Prostate gland (tissue), 2 donors: ENCODE measurements around the gene FGFBP1. TPM values are rescaled to one million over a fixed set of nuclear protein-coding genes. Genes with fewer than 3 reads are reported as not detected.

Source experiments
- DNase-seq: peaks from one replicate; pipeline ENCODE4 v3.0.0-alpha.2; 2019; ENCODE audit warnings: low spot score
- H3K27ac ChIP-seq, 2 donors: fragments of 200-600 bp; sonication (generic); 2 replicates each; pipeline ENCODE4 v1.5.1; 2017 to 2019
- H3K27me3 ChIP-seq: fragments of 200-600 bp; sonication (generic); replicated peaks from 2 replicates; pipeline ENCODE4 v1.5.1; 2019; ENCODE audit not compliant: insufficient read depth
- H3K36me3 ChIP-seq, 2 donors: fragments of 200-600 bp; sonication (generic); 1 replicate in 1 of 2; 2 replicates in 1 of 2; pipeline versions ENCODE4 v1.5.1 to v1.8.1; 2017 to 2019
- H3K4me1 ChIP-seq: fragments of 200-600 bp; sonication (generic); replicated peaks from 2 replicates; pipeline ENCODE4 v1.5.1; 2019
- H3K4me3 ChIP-seq, 2 donors: fragments of 200-600 bp; sonication (generic); 2 replicates each; pipeline ENCODE4 v1.5.1; 2017 to 2019
- H3K9me3 ChIP-seq: fragments of 200-600 bp; sonication (generic); 2 replicates; pipeline ENCODE4 v1.5.1; 2017
- POLR2A ChIP-seq: fragments of 450-650 bp; IDR thresholded peaks from one replicate; pipeline ENCODE4 v1.6.1; 2016; ENCODE audit warnings: antibody characterized with exemption, mild to moderate bottlenecking
- POLR2AphosphoS5 ChIP-seq: sonication (generic); formaldehyde crosslinking; IDR thresholded peaks from one replicate; pipeline ENCODE4 v1.6.1; 2017; ENCODE audit warnings: antibody characterized with exemption
- WGBS: methylation state at CpG from one replicate; pipeline ENCODE4 v1.1.5; 2018; 5-methylcytosine and 5-hydroxymethylcytosine counted together
- intact Hi-C: fragments of 100-400 bp; cut with DNase I; formaldehyde crosslinking; loops from one replicate; pipeline ENCODE4 v1.14.2; 2022
- total RNA-seq, 2 donors: library from RNA; depleted of rRNA; stranded (reverse); fragments of >200 nt; gene quantifications; one replicate each; pipeline ENCODE4 v1.1.0, GENCODE V29; 2016
- TF ChIP-seq, protein P1 (sequence below), 4 experiments: fragments of 200-600 bp in 2 of 4; fragments of 450-650 bp in 2 of 4; sonication (generic) in 2 of 4; IDR thresholded peaks; 1 replicate in 3 of 4; 2 replicates in 1 of 4; pipeline ENCODE4 v1.5.1; 2016 to 2019; ENCODE audit warnings: antibody characterized with exemption in 4 of 4, mild to moderate bottlenecking in 2 of 4, moderate library complexity in 2 of 4

Gene FGFBP1
- total RNA-seq, 2 donors from 2014 or later = 1.1 to 1.4 TPM

- Histone ChIP-seq H3K27ac (no peak overlapping the region), H3K36me3 (no peaks in the 10 kb centered on the region), H3K27me3 (no peaks in the 10 kb centered on the region), H3K4me1 (no peaks in the 10 kb centered on the region), H3K9me3 (no peaks in the 10 kb centered on the region), H3K4me3 (no peak overlapping the region)
- intact Hi-C loops = no loop called here
- DNase-seq = no peak
- 82% methylated on average over 3 of the region's 3 CpGs for WGBS
- TF ChIP-seq, protein P1, sequence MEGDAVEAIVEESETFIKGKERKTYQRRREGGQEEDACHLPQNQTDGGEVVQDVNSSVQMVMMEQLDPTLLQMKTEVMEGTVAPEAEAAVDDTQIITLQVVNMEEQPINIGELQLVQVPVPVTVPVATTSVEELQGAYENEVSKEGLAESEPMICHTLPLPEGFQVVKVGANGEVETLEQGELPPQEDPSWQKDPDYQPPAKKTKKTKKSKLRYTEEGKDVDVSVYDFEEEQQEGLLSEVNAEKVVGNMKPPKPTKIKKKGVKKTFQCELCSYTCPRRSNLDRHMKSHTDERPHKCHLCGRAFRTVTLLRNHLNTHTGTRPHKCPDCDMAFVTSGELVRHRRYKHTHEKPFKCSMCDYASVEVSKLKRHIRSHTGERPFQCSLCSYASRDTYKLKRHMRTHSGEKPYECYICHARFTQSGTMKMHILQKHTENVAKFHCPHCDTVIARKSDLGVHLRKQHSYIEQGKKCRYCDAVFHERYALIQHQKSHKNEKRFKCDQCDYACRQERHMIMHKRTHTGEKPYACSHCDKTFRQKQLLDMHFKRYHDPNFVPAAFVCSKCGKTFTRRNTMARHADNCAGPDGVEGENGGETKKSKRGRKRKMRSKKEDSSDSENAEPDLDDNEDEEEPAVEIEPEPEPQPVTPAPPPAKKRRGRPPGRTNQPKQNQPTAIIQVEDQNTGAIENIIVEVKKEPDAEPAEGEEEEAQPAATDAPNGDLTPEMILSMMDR (IDR thresholded peaks at IDR 0.05) = no peak
- TF ChIP-seq POLR2AphosphoS5 (no peak), POLR2A (no peak)
These were observed 37.5 kb downstream of the FGFBP1 start for GRCh38 chr4:15901007-15901406.

DNA sequence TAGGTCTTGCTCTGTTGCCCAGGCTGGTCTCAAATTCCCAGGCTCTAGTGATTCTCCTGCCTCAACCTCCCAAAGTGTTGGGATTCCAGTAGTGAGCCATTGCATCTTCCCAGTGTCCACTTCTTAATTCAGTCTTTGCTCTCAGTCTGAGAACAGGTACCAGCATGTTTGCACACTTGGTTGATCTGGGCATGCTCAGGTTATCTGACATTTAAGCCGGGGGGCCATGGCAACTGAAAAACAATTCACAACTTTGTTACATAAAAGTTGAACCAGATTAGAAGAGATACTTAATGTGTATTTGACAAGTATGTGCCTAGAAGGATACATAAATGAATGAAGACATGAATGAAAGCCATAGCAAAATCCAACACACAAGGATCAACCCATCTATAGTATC lies 39.0 kb downstream of the FGFBP1 start:
- WGBS = 100% methylated on average over 1 of the region's 1 CpG
- TF ChIP-seq POLR2AphosphoS5 = no peak
- TF ChIP-seq, protein P1 (IDR thresholded peaks at IDR 0.05) = no peak
- no peak for TF ChIP-seq POLR2A
- intact Hi-C loops = no loop called here
- Histone ChIP-seq H3K9me3 (no peaks in the 10 kb centered on the region), H3K4me1 (no peaks in the 10 kb centered on the region), H3K36me3 (no peaks in the 10 kb centered on the region), H3K27ac (no peak overlapping the region), H3K4me3 (no peak overlapping the region), H3K27me3 (no peaks in the 10 kb centered on the region)
- DNase-seq = no peak

GRCh38 chr4:15898902-15899301 lies 39.6 kb downstream of the FGFBP1 start:
- Histone ChIP-seq H3K36me3 (no peaks in the 10 kb centered on the region), H3K27ac (no peak overlapping the region), H3K4me3 (no peak overlapping the region), H3K27me3 (no peaks in the 10 kb centered on the region), H3K4me1 (no peaks in the 10 kb centered on the region), H3K9me3 (no peaks in the 10 kb centered on the region)
- no peak for DNase-seq
- TF ChIP-seq, protein P1 (IDR thresholded peaks at IDR 0.05) = no peak
- TF ChIP-seq POLR2A (no peak), POLR2AphosphoS5 (no peak)
- intact Hi-C loops = no loop called here

GRCh38 chr4:15897577-15897976 lies 41.0 kb downstream of the FGFBP1 start:
- no peak overlapping the region for H3K27ac ChIP-seq
- WGBS = 65% methylated on average over 2 of the region's 2 CpGs
- no peaks in the 10 kb centered on the region for H3K4me1 ChIP-seq
- TF ChIP-seq POLR2A (no peak), POLR2AphosphoS5 (no peak)
- TF ChIP-seq, protein P1 (IDR thresholded peaks at IDR 0.05) = no peak
- DNase-seq = no peak
- intact Hi-C loops = no loop called here
- no peaks in the 10 kb centered on the region for H3K36me3 ChIP-seq
- no peaks in the 10 kb centered on the region for H3K27me3 ChIP-seq
- H3K9me3 ChIP-seq = no peaks in the 10 kb centered on the region
- no peak overlapping the region for H3K4me3 ChIP-seq

DNA sequence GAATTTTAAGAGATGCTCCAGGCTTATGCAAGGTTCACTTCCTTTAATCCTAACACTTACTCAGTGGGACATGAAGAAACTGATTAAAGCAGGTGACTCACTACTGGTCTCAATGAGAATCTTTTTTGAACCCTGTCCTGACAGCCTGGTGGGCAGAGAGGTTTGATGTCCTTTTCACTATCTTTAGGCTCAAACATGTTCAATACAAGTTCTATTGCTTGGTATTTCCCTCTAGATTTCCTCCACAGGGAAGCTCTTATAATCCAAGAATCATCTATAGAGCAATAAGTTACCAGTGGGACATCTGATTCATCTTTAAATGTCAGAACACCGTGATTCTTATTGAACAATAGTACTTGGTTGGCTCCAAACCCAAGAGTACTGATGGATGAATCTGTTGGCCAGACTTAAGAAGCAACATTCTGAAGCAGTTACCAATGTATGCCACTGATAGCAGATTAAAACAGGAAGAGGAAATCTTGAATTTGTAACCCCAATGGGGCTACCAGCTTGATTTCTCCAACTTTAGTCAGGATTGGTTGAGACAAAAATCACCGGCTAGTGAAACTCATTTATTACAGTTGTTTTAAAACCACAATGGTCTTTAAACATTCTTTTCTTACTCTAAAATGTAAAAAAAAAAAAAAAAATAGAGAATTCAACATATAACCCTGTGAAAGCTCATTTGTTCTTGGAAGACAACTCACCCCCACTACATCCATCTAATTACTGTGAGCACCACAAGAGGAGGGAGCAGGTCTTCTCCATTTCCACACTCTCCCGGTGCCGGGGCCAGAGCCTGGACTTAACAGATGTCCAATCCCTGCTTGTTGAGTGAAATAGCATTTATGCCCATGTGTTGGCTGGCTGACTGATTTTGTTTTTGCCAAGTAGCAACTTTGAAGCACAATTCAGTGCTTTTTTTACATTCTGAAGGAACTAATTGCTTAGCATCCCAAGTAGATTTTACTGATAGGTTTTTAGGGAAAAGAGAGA lies 43.3 kb downstream of the FGFBP1 start:
- intact Hi-C loops = no loop called here
- TF ChIP-seq POLR2A (no peak), POLR2AphosphoS5 (no peak)
- TF ChIP-seq, protein P1 (IDR thresholded peaks at IDR 0.05) = no peak
- no peaks in the 10 kb centered on the region for H3K27me3 ChIP-seq
- H3K27ac ChIP-seq = no peak overlapping the region
- no peak overlapping the region for H3K4me3 ChIP-seq
- no peaks in the 10 kb centered on the region for H3K4me1 ChIP-seq
- 60% methylated on average over 4 of the region's 4 CpGs for WGBS
- no peak for DNase-seq
- no peaks in the 10 kb centered on the region for H3K36me3 ChIP-seq
- no peaks in the 10 kb centered on the region for H3K9me3 ChIP-seq
